Central memory CD8-positive, alpha-beta T cell (primary cell): ENCODE measurements around the gene SNRPA.

Experiments
- ATAC-seq: fragments of 150-1000 bp; cut with Tn5 transposase; replicated peaks from 2 replicates; pipeline ENCODE4 v1.10.0; 2022; ENCODE audit warnings: mild to moderate bottlenecking, moderate FRiP score, moderate number of reproducible peaks; ENCODE audit not compliant: poor library complexity, severe bottlenecking; ENCODE audit errors: extremely low read depth
- DNase-seq, 2 donors: peaks; one replicate each; pipeline ENCODE4 v3.0.0; 2021; ENCODE audit warnings: low spot score in 2 of 2
- H3K27ac Mint-ChIP-seq: one replicate; pipeline ENCODE4 v1.8.0; 2022; ENCODE audit warnings: low read depth, mild to moderate bottlenecking, moderate library complexity, mixed read lengths
- H3K27me3 Mint-ChIP-seq: one replicate; pipeline ENCODE4 v1.8.0; 2022; ENCODE audit warnings: mixed read lengths
- H3K36me3 Mint-ChIP-seq: one replicate; pipeline ENCODE4 v1.8.0; 2022; ENCODE audit warnings: mild to moderate bottlenecking, moderate library complexity, mixed read lengths; ENCODE audit not compliant: insufficient read depth
- H3K4me1 Mint-ChIP-seq: one replicate; pipeline ENCODE4 v1.8.0; 2022; ENCODE audit warnings: mixed read lengths
- H3K4me3 Mint-ChIP-seq: one replicate; pipeline ENCODE4 v1.8.0; 2022; ENCODE audit warnings: mild to moderate bottlenecking, moderate library complexity, mixed read lengths
- H3K9me3 Mint-ChIP-seq: one replicate; pipeline ENCODE4 v1.8.0; 2022; ENCODE audit warnings: mixed read lengths

Gene SNRPA

GRCh38 chr19:40742477-40742876 lies 8.5 kb upstream of the SNRPA start:
- peaks cover 1% of the 10 kb centered on the region for H3K36me3 Mint-ChIP-seq
- DNase-seq (no peak), ATAC-seq (no peak)
- H3K4me3 Mint-ChIP-seq: no peak overlapping the region
- H3K27me3 Mint-ChIP-seq: no peaks in the 10 kb centered on the region
- no peaks in the 10 kb centered on the region for H3K9me3 Mint-ChIP-seq
- no peaks in the 10 kb centered on the region for H3K4me1 Mint-ChIP-seq
- no peak overlapping the region for H3K27ac Mint-ChIP-seq

GRCh38 chr19:40742886-40743285 lies 8.1 kb upstream of the SNRPA start:
- DNase-seq: no peak
- no peak overlapping the region for H3K4me3 Mint-ChIP-seq
- no peak for ATAC-seq
- no peaks in the 10 kb centered on the region for H3K4me1 Mint-ChIP-seq
- H3K36me3 Mint-ChIP-seq: no peaks in the 10 kb centered on the region
- no peaks in the 10 kb centered on the region for H3K27me3 Mint-ChIP-seq
- H3K9me3 Mint-ChIP-seq: no peaks in the 10 kb centered on the region
- H3K27ac Mint-ChIP-seq: no peak overlapping the region

- Mint-ChIP-seq H3K36me3 (peaks cover under 1% of the 10 kb centered on the region), H3K27ac (peak overlapping the region; percentile 71), H3K27me3 (no peaks in the 10 kb centered on the region), H3K4me1 (no peaks in the 10 kb centered on the region), H3K9me3 (no peaks in the 10 kb centered on the region), H3K4me3 (no peak overlapping the region)
- DNase-seq: no peak
- ATAC-seq: no peak
Observed at GRCh38 chr19:40743926-40744325, 7.1 kb upstream of the SNRPA start.

GRCh38 chr19:40744554-40745401 lies 6.2 kb upstream of the SNRPA start:
- H3K36me3 Mint-ChIP-seq: peaks cover 5% of the 10 kb centered on the region
- H3K4me1 Mint-ChIP-seq: peaks cover 6% of the 10 kb centered on the region
- H3K9me3 Mint-ChIP-seq: no peaks in the 10 kb centered on the region
- no peak overlapping the region for H3K4me3 Mint-ChIP-seq
- no peaks in the 10 kb centered on the region for H3K27me3 Mint-ChIP-seq
- DNase-seq (no peak), ATAC-seq (peak; percentile 40)
- H3K27ac Mint-ChIP-seq: no peak overlapping the region

DNA sequence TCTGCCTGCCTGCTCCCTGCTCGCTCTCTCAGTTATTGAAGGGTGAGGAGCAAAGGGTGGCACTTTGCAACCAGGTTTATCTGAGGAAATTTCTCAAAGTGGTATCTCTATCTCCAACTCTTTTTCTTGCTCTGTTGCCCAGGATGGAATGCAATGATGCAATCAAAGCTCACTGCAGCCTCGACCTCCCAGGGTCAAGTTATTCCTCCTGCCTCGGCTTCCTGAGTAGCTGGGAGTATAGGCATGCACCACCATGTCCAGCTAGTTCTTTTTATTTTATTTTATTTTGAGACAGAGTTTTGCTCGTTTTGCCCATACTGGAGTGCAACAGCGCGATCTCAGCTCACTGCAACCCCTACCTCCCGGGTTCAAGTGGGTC lies 5.6 kb upstream of the SNRPA start:
- Mint-ChIP-seq H3K4me3 (no peak overlapping the region), H3K27ac (no peak overlapping the region), H3K9me3 (no peaks in the 10 kb centered on the region), H3K27me3 (no peaks in the 10 kb centered on the region), H3K4me1 (peaks cover 12% of the 10 kb centered on the region), H3K36me3 (peaks cover 10% of the 10 kb centered on the region)
- no peak for DNase-seq
- no peak for ATAC-seq

DNA sequence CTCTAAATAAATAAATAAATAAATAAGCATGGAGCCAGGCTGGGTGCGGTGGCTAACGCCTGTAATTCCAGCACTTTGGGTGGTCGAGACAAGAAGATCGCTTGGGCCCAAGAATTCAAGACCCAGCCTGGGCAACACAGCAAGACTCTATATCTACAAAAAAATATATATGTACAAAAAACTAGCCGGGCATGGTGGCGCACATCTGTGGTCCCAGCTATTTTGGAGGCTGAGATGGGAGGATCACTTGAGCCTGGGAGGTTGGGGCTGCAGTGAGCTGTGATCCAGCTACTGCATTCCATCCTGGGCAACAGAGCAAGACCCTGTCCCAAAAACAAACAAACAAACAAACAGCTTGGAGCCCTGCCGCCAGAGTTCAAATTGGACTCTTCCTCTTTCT lies 3.5 kb upstream of the SNRPA start:
- H3K27ac Mint-ChIP-seq: no peak overlapping the region
- ATAC-seq (no peak), DNase-seq (no peak)
- H3K4me1 Mint-ChIP-seq: peaks cover 28% of the 10 kb centered on the region
- no peaks in the 10 kb centered on the region for H3K27me3 Mint-ChIP-seq
- H3K4me3 Mint-ChIP-seq: no peak overlapping the region
- H3K9me3 Mint-ChIP-seq: no peaks in the 10 kb centered on the region
- peaks cover 31% of the 10 kb centered on the region for H3K36me3 Mint-ChIP-seq

- Mint-ChIP-seq H3K4me1 (peaks cover 45% of the 10 kb centered on the region), H3K4me3 (peak within 1 kb of the TSS; percentile 84), H3K27ac (peak within 1 kb of the TSS; percentile 93), H3K27me3 (no peaks in the 10 kb centered on the region), H3K36me3 (peaks cover 39% of the 10 kb centered on the region), H3K9me3 (no peaks in the 10 kb centered on the region)
- ATAC-seq (peak; percentile 90), DNase-seq (peak; percentile 98 to 100)
Observed at GRCh38 chr19:40750058-40750873, 737 bp upstream of the SNRPA start, which contains the start of gene ACTMAP. ACTMAP (minus strand) TSS chr19:40750477; CDS start chr19:40749803, 674 bp downstream.

- H3K27me3 Mint-ChIP-seq: no peaks in the 10 kb centered on the region
- no peaks in the 10 kb centered on the region for H3K9me3 Mint-ChIP-seq
- peaks cover 64% of the 10 kb centered on the region for H3K4me1 Mint-ChIP-seq
- DNase-seq (no peak), ATAC-seq (no peak)
- H3K27ac Mint-ChIP-seq: peak overlapping the region; percentile 93
- peaks cover 52% of the 10 kb centered on the region for H3K36me3 Mint-ChIP-seq
- peak overlapping the region; percentile 84 for H3K4me3 Mint-ChIP-seq
Observed at GRCh38 chr19:40752257-40752781, 1.3 kb downstream of the SNRPA start.

DNA sequence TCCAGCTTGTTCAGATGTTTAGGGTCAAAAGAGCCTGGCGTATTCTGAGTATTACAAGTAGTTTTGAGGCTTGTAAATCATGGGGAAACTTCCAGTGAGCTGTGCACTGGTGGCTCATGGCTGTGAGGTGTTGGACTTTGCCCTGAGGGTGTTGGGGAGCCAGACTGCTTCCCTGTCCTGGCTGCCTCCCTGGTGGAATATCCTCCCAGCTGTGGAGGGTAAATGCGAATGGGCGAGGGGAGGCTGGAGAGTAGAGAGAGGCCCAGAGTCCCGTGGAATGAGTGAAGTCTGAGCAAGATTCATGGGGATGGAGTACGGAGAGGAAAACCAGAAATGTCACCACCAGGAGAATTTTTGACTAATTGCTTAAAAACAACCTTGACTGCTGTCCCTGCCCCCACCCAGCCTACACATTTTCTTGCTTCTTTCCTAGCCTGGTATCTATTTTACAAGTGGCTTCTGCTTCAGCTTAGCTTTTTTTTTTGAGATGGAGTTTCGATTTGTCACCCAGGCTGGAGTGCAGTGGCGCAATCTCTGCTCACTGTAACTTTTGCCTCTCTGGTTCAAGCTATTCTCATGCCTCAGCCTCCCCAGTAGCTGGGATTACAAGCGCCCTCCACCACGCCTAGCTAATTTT lies 3.7 kb downstream of the SNRPA start:
- peaks cover 70% of the 10 kb centered on the region for H3K4me1 Mint-ChIP-seq
- peak overlapping the region; percentile 84 for H3K4me3 Mint-ChIP-seq
- DNase-seq: no peak
- no peaks in the 10 kb centered on the region for H3K9me3 Mint-ChIP-seq
- H3K27ac Mint-ChIP-seq: peak overlapping the region; percentile 95
- H3K36me3 Mint-ChIP-seq: peaks cover 68% of the 10 kb centered on the region
- ATAC-seq: no peak
- no peaks in the 10 kb centered on the region for H3K27me3 Mint-ChIP-seq

- peak overlapping the region; percentile 84 for H3K4me3 Mint-ChIP-seq
- ATAC-seq: no peak
- H3K27ac Mint-ChIP-seq: peak overlapping the region; percentile 95
- H3K27me3 Mint-ChIP-seq: no peaks in the 10 kb centered on the region
- no peak for DNase-seq
- no peaks in the 10 kb centered on the region for H3K9me3 Mint-ChIP-seq
- peaks cover 67% of the 10 kb centered on the region for H3K4me1 Mint-ChIP-seq
- peaks cover 69% of the 10 kb centered on the region for H3K36me3 Mint-ChIP-seq
Observed at GRCh38 chr19:40755248-40755624, 4.2 kb downstream of the SNRPA start.

- Mint-ChIP-seq H3K27ac (peak overlapping the region; percentile 95), H3K9me3 (no peaks in the 10 kb centered on the region), H3K36me3 (peaks cover 69% of the 10 kb centered on the region), H3K4me3 (peak overlapping the region; percentile 84), H3K4me1 (peaks cover 64% of the 10 kb centered on the region), H3K27me3 (no peaks in the 10 kb centered on the region)
- DNase-seq (no peak), ATAC-seq (no peak)
Observed at GRCh38 chr19:40755791-40756190, 4.8 kb downstream of the SNRPA start.

- peak overlapping the region; percentile 95 for H3K27ac Mint-ChIP-seq
- peaks cover 59% of the 10 kb centered on the region for H3K4me1 Mint-ChIP-seq
- ATAC-seq: peak; percentile 74
- DNase-seq: peak; percentile 23 to 56
- peak overlapping the region; percentile 84 for H3K4me3 Mint-ChIP-seq
- no peaks in the 10 kb centered on the region for H3K27me3 Mint-ChIP-seq
- H3K36me3 Mint-ChIP-seq: peaks cover 68% of the 10 kb centered on the region
- H3K9me3 Mint-ChIP-seq: no peaks in the 10 kb centered on the region
Observed at GRCh38 chr19:40756502-40757110, 5.6 kb downstream of the SNRPA start.
